ELF-1 (cell line): ENCODE measurements around the gene ELOVL3.
"Not testable (repeated sequence)": the region's sequence is repeated elsewhere in the genome, so short reads cannot be mapped to it uniquely, and the experiment has no call there.

Experiments used
- DNase-seq: peaks from one replicate; pipeline ENCODE4 v3.0.0-alpha.2; 2016; ENCODE audit warnings: low read depth, low spot score

Gene ELOVL3, protein sequence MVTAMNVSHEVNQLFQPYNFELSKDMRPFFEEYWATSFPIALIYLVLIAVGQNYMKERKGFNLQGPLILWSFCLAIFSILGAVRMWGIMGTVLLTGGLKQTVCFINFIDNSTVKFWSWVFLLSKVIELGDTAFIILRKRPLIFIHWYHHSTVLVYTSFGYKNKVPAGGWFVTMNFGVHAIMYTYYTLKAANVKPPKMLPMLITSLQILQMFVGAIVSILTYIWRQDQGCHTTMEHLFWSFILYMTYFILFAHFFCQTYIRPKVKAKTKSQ

DNA sequence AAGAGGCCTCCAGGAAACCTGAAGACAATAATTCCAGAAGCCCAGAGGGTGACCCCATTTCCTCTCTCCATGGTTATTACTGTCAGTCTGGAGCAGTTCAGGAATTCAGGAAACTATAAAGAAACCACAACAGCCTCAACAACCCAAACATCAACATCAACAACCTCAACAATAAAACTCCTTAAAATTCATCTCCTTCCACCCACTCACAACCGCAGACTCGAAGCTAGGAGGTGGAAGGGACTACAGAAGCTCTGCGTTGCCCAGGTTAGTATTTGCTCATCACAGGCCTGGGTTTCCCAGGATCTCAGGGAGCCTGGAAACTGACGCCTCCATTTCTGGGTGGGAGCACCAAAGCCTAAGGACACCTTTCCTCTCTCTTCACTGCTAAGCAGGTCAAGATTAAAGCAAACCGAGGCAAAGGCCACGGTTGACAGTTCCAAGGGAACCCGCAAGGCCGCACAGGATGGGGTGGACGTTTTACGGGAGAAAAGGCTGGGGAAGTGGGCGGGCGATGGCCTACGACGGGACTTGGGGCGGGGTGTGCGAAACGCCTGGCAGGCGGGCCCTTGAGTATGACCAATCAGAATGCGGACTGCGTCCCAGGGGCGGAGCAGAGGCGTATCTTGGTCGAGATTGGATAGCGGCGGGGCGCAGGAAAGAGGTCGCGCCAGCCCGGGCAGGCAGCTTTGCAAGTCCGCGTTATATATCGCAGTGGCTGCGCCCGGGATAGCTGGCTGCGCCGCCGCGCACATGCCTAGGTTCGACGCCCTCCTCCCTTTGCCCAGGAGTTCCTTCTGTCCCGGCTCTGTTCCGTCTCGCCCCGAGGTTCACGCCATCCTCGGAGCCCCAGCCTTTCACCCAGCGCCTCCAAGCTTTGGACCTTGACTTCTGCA lies at the start of gene ELOVL3:
TSS of gene ELOVL3 (plus strand) at position 654 of the 896 bp plus-strand sequence. CDS start 250 bp downstream, outside the sequence.
- DNase-seq: peak; percentile 98

GRCh38 chr10:102184606-102185005 lies 41.5 kb upstream of the ELOVL3 start:
- DNase-seq: no peak

DNA sequence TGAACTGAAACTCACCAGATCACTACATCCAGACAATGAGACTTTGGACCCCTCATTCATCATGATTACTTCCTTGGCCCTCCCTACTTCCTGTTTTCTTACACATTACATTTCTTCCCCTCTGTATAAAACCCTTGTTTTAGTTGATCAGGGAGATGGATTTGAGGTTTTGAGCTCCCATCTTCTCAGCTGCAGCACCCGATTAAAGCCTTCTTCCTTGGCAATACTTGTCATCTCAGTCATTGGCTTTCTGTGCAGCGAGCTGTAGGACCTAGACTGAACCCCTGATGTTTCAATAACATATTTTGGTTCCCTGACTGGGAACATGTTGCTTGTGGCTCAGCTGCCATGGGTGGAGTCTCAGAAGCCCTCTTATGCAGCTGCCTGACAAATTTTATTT lies 40.8 kb upstream of the ELOVL3 start:
- DNase-seq: no peak

DNA sequence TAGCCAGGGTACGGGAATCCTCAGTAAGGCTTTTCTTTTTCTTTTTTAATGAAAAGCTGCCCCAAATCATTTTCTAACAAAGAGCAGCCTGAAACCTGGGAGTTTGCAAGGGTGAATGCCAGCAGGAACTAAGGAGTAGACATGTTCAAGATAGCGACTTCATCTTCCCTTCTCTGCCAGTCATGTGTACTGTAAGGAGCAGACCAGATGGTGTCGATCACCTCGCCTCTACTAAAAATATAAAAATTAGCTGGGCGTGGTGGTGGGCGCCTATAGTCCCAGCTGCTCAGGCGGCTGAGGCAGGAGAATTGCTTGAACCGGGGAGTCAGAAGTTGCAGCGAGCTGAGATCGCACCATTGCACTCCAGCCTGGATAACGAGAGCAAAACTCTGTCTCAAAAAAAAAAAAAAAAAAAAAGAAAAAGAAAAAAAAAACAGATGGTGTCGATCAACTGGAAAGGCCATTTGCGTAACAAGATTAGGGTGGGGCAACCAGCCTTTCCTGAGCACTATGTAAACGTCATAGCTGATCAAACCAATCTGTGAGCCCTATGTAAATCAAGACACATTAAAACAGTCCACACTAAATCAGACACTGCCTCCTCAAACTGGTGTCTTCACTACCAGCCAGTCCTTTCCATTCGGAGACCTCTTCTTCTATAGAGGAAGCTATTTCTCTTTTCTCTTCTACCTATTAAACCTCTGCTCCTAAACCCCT lies 40.1 kb upstream of the ELOVL3 start:
- DNase-seq: no peak

GRCh38 chr10:102188298-102188940 lies 37.7 kb upstream of the ELOVL3 start:
- DNase-seq: no peak

GRCh38 chr10:102188941-102189898 lies 36.9 kb upstream of the ELOVL3 start:
- not testable (repeated sequence) for DNase-seq

DNA sequence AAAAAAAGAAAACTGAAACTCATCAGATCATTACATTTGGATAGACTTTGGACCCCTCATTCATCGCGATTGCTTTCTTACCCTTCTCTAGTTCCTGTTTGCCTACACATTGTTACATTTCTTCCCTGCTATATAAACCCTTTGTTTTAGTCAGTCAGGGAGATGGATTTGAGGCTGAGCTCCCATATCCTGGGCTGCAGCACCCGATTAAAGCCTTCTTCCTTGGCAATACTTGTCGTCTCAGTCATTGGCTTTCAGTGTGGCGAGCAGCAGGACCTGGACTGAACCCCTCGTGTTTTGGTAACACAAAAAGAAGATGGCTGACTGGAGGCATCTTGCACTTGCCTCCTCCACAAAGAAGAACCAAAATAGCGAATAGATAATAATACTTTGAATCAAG lies 34.1 kb upstream of the ELOVL3 start:
- DNase-seq: no peak

DNA sequence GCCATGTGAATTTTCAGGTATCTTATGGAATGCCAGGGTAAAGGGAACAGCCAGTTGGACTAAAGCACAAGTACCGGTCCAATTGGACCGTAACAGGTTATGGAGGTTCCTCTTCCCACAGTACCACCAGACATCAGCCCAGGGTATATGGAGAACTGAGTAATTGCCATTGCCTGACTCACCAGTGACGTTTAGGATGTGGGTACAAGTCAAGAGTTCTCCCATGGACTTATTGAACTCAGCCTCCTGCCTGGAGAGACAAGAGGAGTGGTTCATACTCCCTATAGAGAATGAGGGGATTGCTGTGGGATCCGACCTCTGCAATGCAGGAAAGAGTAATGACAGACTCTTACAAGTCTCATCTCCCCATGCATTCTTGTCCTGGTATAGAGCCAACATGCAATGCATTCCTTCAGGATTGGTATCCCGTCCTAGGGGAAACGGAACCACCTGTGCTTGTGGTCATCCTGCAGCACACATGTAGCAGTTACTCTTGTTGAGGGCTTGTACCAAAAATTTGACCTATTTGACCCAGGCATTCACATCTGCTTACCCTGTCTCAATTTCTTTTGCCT lies 30.7 kb upstream of the ELOVL3 start:
- no peak for DNase-seq

DNA sequence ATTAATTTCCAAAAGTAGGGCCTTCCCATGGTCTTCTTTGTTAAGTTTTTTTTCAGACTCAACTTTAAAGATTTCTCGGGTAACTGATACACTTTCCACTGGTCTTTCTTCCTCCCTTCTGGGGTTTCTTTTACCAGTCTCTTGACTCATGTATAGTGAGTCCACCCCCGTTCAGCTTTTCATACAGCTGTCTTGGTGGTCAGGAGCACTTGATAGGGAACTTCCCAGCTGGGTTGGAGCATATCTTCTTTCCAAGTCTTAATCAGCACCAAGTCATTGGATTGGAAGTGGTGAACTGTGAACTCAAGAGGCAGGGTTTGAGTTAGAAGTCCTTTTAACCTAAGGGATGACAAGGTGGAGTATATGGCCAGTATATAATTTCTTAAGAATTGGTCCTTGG lies 29.2 kb upstream of the ELOVL3 start:
- DNase-seq: no peak

DNA sequence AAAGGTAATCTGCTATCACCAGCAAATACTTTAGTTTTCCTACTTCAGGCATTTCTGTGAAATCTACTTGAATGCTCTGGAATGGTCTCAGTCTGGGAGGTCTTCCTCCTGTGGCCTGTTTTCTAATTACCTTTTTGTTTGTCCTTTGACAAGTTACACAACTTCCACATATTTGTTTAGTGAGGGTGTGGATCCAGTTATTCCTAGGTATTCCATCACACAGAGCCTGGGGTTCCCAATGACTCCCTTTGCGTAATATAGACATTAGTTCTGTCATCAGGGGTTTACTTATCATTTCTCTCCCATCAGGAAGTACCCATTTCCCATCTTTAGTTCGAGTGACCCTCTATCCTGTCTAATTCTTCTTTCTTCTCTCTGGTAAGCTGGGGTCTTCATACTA lies 28.1 kb upstream of the ELOVL3 start:
- DNase-seq: no peak

- no peak for DNase-seq
Measured at GRCh38 chr10:102200751-102201640, 25.1 kb upstream of the ELOVL3 start.

DNA sequence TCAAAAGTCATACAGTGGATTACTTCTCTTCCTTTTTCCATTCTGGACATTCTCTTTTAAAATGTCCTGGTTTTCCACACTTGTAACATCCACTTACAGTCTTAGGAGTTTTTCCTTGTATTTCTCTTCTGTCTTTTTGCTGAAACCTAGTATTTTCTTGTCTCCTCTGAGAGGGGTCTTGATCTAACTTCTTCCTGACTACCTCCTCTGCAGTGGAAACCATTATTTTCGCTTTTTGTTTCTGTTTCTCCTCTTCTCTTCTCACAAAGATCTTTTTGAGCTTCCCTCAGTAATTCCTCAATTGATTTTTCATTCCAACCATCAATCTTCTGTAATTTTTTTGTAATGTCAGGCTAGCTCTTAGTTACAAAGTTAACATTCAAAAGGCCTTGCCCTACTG lies 23.7 kb upstream of the ELOVL3 start:
- DNase-seq: no peak

DNA sequence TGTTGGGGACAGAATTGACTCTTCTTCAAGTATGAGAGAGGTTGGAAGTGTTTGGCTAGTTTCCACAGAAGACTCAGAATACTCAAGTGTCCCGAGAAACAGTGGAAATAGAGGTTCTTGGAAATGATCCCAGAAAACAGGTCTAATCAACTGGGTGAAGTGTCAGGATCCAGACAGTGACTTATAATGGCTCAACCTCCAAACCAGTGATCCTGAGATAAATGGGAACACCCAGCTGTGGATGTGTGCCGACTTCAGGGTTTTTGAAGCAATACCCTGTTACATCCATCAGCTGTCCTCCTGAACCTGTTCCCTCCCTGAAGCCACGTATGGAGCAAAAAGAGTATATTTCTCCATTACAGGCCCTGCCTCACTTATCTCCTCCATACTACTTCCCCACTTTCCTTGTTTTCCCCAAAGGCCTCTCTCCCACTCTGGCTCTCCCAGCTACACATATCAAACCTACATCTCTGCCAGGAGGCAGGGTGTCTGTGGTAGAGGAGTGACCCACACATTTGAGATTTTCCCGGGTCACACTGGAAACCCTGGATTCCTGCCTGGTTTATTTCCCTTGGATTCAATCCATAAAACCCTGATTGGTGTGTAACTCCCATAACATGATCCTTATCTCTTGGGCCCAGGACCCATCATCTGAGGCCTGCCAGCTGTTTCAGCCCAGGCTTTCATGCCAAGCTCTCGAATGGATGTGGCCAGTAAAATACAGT lies 17.6 kb upstream of the ELOVL3 start:
- no peak for DNase-seq

GRCh38 chr10:102211615-102212299 lies 14.3 kb upstream of the ELOVL3 start:
- DNase-seq: no peak

DNA sequence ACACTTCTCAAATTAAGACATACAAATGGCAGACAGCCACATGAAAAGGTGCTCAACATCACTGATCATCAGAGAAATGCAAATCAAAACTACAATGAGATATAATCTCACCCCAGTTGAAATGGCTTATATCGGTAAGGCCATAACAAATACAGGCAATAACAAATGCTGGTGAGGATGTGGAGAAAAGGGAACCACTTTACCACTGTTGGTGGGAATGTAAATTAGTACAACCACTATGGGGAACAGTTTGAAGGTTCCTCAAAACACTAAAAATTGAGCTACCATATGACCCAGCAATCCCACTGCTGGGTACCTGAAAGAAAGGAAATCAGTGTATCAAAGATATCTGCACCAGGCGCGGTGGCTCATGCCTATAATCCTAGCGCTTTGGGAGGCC lies 12.5 kb upstream of the ELOVL3 start:
- DNase-seq: not testable (repeated sequence)

- DNase-seq: no peak
Measured at GRCh38 chr10:102219370-102219769, 6.7 kb upstream of the ELOVL3 start.

GRCh38 chr10:102220612-102221011 lies 5.5 kb upstream of the ELOVL3 start:
- DNase-seq: no peak

DNA sequence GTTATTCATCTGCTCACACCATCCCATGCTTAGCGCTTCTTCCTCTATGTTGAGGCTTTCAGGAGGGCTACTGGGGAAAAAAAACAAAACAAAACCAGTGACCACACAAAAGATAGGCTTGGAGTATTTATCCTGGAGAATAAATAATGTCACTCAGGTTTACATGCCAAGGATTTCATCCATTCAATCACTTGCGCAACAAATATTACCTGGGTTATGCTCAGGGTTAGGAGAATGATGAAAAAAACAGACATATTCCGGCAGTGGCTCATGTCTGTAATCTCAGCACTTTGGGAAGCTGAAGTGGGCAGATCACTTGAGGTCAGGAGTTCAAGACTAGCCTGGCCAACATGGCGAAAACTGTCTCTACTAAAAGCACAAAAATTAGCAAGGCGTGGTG lies 3.3 kb upstream of the ELOVL3 start:
- no peak for DNase-seq
